Epithelial cell of proximal tubule (primary cell): Measurements from ENCODE around the gene ZCCHC13. TPM values are rescaled to one million over a fixed set of nuclear protein-coding genes. Genes with fewer than 3 reads are reported as not detected.
"Not testable (repeated sequence)": the region's sequence is repeated elsewhere in the genome, so short reads cannot be mapped to it uniquely, and the experiment has no call there.

Experiments used
- DNase-seq: peaks from one replicate; pipeline ENCODE4 v3.0.0-alpha.2; 2011; ENCODE audit warnings: low read depth
- H3K4me3 ChIP-seq: 2 replicates; pipeline ENCODE4 v1.5.1; 2011; ENCODE audit warnings: low read depth, mild to moderate bottlenecking, low read length
- CTCF ChIP-seq: conservative IDR thresholded peaks from 2 replicates; pipeline ENCODE4 v1.5.1; 2012; ENCODE audit warnings: low read depth, mild to moderate bottlenecking, low read length
- total RNA-seq: library from RNA; depleted of rRNA; stranded (reverse); fragments of >200 nt; gene quantifications from 2 replicates; pipeline ENCODE4 v1.2.3, GENCODE V29; 2015

ZCCHC13 gene
- total RNA-seq, 1 donor from 2014 or later = not detected

- no peak for TF ChIP-seq CTCF
- H3K4me3 ChIP-seq = peak overlapping the region; percentile 81
- peak; percentile 36 for DNase-seq
These were observed 11.8 kb upstream of the ZCCHC13 start for GRCh38 chrX:74291964-74292807.

- TF ChIP-seq CTCF = no peak
- no peak for DNase-seq
- peak overlapping the region; percentile 81 for H3K4me3 ChIP-seq
These were observed 11.2 kb upstream of the ZCCHC13 start for GRCh38 chrX:74292808-74293123.

DNA sequence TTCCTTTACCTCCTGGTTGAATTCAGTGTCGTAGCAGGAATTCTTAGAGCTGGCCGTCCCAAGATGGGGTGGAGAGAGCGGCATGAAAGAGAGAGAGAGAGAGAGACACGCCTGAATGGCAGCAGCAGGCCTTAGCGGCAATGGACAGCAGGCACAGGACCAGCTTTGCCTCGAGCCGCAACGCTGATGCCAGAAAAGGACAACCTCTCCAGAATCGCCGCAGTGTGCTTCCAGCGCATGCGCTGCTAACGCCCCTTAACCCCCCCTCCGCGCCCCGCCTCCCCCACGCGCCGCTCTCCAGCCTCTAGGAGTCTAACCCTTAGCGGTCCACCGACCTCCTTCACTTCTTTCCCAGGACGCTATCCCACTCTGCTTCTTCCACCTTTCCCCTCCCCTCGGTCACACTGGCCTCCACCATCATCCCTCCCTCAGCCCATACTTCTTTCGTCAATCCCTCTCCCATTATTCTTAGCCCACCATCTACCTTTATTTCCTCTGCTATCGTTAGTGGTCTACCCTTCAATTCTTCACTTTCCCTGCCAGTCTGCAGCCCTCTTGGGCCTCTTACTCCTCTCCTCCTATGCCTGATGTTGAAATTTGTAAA is 10.5 kb upstream of the ZCCHC13 start:
- H3K4me3 ChIP-seq = peak overlapping the region; percentile 81
- DNase-seq = no peak
- no peak for TF ChIP-seq CTCF

DNA sequence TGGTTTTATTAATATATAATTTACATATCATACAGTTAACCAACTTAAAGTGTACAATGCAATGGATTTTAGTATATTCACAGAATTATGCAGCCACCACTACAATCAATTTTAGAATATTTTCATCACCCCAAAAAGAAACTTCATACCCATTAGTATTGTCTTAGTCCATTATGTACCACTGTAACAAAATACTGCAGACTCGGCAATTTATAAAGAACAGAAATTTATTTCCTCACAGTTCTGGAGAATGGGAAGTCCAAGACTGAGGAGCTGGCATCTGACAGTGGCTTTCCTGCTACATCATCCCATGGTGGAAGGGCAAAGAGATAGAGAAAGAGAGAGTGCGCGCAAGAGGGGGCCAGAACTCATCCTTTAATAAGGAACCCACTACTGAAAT is 8.9 kb upstream of the ZCCHC13 start:
- H3K4me3 ChIP-seq = no peak overlapping the region
- DNase-seq = no peak
- no peak for TF ChIP-seq CTCF

GRCh38 chrX:74297766-74298165 is 6.2 kb upstream of the ZCCHC13 start:
- no peak for TF ChIP-seq CTCF
- H3K4me3 ChIP-seq = no peak overlapping the region
- DNase-seq = no peak

DNA sequence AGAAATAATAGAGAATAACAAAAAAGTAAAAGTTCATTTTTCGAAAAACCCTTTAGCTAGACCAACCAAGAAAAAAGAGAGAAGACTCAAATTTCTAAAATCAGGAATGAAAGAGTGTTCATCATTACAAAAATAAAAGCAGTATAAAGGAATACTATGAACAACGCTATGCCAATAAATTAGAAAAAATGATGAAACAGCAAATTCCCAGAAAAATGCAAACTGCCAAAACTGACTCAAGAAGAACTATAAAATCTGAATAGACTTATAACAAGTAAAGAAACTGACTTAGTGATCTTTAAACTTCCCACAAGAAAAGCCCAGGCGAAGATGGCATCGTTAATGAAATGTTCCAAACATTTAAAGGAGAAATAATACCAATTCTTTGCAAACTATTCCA is 3.1 kb upstream of the ZCCHC13 start:
- no peak overlapping the region for H3K4me3 ChIP-seq
- no peak for TF ChIP-seq CTCF
- DNase-seq = no peak

DNA sequence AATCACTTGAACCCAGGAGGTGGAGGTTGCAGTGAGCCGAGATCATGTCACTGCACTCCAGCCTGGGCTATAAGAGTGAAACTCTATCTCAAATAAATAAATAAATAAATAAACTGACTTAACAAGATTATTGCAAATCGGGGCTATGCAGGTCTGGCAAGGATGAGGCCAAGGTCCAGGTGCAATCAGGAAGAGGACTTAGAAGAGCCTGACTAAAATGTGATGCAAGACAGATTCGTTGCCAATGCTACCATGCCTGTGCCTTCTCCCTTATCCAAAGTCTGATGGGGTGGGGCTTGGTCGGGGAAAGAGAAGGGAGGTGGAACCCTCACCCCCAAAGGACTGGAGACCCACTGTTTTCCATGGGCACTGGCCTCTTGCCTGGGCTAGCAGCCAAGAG is 14.7 kb downstream of the ZCCHC13 start:
- DNase-seq = no peak
- TF ChIP-seq CTCF = no peak
- no peak overlapping the region for H3K4me3 ChIP-seq

- not testable (repeated sequence) for H3K4me3 ChIP-seq, DNase-seq
These were observed 15.3 kb downstream of the ZCCHC13 start for GRCh38 chrX:74319321-74319720.
